HG02571 (cell line): ENCODE measurements around the gene SLC7A10.
"Not testable (repeated sequence)": the region's sequence is repeated elsewhere in the genome, so short reads cannot be mapped to it uniquely, and the experiment has no call there.

ENCODE experiments used
- ATAC-seq: cut with Tn5 transposase; IDR thresholded peaks from one replicate; pipeline ENCODE4 v1.9.1; 2021; ENCODE audit warnings: mild to moderate bottlenecking, moderate library complexity; ENCODE audit not compliant: unreplicated experiment

The SLC7A10 gene

DNA sequence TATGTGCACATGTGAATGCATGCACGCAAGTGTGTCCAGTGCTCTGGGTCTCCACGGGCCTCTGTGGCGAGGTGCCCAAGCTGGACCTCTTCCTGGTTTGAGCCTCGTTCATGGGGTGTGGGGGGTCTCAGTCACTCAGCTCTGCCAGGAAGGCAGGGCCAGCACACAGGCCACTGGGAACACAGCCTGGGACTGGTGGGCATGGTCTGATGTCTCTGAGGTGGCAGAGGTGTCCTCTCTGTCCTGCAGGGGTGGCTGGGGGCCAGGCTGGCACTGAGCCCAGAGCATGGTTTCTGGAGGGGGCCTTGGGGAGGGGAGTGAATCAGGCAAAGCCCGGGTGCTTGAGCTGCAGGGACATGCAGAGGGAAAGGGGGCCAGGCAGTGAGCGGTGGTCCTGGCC, 22.1 kb downstream of the SLC7A10 start:
- no peak for ATAC-seq

DNA sequence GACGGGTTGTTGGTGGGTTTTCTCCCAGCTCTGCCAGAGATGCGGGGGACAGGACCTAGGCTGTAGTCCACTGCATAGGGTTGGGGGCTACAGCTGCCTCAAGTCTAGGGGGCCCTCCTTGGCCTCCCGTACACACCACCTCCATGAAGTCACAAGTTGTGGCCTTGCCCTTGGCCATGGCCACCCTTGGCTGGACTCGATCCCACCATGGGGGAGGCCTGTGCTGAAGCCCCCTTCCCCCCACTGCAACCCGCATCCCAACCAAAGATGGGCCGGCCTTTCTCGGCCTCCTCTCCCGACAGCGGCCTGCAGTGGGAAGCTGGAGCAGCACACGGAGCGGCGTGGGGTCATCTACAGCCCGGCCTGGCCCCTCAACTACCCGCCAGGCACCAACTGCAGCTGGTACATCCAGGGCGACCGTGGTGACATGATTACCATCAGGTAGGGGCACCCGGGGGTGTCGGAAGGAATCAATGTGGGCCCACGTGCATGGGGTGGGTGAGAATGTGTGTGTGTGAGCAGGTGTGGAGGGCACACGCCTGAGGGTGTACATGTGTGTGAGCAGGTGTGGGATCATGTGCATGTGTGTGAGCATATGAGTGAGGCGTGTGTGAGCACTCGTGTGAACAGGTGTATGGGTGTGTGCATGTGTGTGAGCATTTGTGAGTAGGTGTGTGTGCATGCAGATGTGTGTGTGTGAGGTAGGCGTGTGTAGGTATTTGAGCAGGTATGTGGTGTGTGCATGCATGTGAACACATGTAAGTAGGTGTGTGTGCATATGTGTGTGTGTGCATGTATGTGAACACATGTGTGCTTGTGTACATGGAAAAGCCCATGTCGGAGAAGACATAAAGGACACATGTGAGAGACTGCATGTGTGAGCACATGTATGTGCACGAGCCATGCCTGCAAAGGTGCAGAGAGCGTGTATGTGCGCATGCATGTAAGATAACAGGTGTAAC, 22.8 kb downstream of the SLC7A10 start:
- no peak for ATAC-seq

DNA sequence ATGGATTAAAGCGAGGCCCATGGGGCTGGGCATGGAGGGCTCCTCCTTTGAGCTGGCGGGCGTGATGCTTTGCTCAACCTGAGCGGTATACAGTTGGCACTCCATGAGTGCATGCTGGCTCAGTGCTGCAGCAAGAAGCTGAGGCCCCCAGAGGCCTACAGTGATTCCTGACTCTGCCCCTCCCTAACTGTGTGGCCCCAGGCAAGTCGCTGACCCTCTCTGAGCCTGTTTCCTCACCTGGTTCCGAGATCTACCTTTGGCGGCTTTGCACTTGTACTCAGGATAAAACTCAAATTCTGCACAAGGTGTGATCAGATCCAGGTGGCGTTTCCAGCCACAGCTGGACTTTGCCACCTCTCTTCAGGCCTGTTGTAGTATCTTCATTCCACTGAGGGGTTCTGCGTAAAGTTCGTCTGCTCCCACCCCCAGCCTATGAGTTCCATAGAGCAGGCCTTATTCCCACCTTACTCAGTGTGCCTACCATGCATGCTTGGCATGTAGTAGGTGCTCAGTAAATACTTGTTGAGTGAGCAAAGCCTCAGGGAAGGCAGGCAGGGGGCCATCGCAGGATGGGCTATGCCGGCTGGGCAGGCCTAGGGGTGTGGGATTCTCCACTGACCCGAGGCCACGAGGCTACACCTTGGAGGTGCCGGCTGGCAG, 23.6 kb downstream of the SLC7A10 start:
- ATAC-seq, result no peak

DNA sequence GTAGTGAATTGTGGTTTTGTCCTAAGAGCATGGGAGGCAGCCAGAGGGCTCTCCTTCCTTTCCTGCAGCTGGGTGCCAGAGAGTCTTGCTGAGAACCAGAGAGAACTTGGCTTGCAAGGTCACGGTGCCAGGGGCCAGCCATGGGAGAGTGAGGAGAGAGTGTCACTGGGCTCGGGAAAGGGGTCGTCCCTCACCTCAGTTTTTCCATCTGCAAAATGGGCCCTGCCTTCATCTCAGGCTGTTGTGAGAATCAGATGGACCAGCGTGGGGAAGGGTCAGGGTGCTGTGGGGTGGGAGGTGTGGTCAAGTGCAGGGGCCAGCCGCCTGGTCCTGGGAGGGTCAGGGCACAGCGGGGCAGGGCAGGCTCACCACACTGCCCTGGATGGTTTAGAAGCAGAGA, 24.2 kb downstream of the SLC7A10 start:
- no peak for ATAC-seq

DNA sequence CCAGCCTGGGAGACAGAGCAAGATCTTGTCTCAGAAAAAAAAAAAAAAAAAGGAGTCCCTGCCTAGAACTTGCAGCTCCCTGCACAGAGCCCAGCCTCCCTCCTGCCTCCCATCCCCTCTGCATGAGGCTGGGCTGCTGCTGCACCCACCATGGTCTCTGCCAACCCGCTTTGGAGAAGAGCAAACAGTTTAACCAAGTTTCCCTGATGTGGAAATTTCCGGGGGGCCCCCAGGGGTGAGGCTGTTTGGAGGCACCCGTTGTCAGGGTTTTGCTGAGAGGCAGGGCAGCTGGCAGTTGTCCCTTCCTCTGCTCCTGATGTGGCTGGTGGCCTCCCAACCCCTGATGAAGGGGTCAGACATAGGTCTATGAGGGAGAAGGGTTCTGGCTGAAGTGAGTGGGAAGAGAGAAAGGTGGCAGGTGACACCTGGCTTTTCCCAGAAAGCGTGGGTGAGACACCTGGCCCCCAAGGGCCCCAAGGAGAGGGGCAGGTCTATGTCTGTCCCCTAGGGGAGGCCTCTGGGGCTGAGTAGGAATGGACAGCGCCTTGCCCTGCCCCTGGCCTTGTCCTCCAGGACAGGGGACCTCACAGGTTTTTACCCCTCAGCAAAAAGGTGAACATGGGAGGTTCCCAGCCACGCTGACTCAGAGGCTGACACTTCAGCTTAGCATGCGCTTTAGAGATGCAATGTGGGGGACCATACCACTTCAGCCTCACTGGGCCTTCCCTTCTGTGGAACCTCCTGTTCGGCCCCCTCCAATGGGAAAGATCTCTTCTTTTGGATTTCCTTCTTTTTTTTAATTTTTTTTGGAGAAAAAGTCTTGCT, 26.0 kb downstream of the SLC7A10 start:
- ATAC-seq, result no peak

DNA sequence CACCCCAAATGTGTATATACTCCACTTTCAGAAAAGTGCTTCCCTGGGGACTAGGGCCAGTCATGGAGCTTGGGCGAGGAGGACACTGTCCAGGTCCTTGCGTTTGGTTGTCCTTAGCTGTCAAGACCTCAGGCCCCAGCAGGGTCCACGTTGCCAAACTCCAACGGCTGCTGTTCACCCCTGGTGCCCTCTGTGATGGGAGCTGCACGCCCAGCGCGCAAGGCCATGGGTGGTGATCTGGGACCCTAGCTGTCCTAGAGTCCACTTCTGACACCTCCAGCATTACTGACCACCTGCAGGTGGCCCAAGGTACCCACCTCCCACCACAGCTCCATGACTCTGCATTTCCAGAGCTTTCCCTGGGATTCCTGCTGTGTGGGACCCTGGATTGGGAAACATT, 27.5 kb downstream of the SLC7A10 start:
- no peak for ATAC-seq

DNA sequence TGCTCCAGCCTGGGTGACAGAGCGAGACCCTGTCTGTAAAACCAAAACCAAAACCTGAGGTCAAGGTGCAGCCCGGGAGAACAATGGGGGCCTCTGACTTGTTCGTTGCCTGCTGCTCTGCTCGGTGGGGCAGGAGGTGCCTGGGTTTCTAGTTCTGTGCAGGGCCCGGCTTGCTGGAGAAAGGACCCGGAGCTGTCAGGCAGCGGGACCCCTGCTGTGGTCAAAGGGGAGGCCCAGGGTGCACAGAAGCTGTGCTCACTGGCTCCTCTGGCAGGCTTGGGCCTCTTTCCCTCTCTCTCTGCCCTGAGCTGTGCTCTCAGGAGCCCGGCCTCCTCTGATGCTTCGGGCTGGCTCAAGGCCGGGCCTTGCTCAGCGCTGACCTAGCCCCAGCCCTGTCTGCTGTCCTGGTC, 28.1 kb downstream of the SLC7A10 start:
- no peak for ATAC-seq

DNA sequence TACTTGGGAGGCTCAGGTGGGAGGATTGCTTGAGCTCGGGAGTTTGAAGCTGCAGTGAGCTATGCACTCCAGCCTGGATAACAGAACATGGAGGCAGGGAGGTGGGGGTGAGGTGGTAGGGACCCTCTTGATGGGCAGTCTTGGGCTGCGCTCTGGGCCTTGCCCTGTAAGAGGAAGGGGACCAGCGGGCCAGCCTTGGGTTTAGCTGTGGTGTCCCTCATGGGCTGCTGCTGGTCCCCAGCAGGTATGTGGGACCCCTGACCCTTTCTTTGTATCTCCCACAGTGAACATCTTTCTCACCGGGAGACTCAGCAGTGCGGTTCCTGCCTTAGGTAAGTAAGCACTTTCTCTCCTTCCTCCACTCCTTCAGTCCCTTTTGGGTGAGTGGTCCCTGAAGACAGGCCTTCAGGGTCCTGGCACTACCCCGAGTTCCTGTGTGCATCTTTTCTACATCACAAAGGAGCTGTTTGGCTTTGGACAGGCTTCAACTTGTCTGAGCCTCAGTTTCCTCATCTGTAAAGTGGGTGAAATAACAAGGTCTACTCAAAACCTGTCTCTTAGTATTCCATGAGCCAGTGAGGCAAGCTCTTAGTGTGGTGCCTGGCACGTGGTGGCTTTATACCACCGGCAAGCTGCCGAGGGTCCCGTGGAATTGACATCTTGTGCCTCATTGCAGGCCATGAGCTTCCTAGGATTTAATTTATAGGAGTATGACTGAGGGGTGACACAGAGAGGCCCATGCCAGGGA, 29.0 kb downstream of the SLC7A10 start:
- ATAC-seq, result no peak

DNA sequence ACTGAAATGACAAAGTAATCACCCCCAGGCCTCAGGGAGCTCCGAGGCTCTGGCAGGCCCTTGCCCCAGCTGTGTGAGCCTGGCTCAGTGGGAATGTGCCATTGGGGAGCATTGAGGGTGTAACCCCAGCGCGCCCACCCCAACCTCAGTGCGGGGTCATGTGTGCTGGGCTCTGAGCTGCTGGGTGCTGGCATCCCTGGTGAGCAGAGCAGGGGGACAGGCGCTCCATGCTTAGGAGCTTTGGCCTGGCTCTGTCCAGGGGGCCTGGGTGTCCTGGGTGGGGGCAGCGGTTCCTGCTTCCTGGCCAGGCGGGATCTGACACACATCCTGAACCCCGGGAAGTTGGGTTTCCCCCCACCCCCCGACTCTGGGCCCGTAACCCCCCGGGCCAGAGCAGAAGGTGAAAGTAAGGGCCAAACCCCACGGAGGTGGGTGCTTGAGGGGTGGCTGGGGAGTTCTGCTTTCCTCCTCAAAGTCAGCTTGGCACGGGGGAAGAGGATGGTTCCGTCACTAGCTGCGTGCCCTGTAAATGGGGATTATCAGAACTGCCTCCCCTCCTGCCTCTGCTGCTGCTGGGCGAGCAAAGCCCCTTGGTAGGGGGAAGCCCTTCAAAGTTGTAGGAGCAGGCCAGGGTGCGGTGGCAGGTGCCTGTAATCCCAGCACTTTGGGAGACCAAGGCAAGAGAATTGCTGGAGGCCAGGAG, 29.9 kb downstream of the SLC7A10 start:
- no peak for ATAC-seq

DNA sequence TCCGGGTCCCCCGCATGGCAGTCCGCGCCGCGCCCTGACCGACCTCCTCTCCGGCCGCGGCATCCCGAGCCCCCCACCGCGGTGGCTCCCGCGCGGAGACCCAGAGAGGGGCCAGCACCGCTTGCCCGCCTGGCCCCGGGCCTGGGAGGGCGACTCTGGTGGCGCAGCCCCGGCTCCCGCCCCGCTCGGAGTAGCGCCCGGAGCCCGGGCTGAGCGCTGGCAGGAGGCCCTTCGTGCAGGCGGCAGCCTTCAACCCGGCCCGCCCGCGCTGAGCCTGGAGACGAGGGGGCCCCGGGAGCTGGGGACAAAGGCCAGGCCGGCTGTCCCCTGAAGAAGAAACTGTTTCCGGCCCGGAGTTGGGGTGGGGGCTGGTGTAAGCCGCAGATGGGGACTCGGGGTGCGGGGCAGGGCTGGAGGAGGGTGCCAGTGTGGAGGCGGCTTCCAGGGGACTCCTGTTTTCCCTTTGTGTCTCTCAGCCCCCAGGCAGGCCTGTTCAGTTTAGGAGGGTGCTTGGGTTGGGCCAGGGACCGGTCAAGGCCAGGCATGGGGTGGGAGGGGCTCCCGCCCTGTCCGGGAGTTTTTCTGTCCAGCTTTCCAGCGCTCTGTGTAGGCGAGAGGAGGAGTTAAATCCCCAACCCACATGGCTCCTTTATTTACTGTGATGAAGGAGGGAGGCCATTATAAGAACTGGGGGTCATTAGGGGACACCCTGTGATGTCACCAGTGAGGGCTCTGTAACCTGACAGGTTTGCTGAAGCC, 30.6 kb downstream of the SLC7A10 start:
- ATAC-seq, result no peak

DNA sequence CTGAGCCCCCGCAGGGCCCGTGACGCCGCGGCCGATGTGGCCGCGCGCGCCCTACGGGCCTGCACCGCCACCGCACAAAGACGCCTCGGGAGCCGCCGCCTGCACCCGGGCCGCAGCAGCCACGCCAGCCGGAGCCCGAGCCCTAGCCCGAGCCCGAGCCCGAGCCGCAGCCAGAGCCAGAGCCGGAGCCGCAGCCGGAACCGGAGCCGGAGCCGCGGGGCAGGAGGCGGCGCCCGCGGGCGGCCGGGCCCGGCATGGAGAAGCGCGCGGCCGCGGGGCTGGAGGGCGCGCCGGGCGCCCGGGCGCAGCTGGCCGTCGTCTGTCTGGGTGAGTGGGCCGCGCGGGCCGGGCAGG, 31.1 kb downstream of the SLC7A10 start:
- ATAC-seq, result no peak

DNA sequence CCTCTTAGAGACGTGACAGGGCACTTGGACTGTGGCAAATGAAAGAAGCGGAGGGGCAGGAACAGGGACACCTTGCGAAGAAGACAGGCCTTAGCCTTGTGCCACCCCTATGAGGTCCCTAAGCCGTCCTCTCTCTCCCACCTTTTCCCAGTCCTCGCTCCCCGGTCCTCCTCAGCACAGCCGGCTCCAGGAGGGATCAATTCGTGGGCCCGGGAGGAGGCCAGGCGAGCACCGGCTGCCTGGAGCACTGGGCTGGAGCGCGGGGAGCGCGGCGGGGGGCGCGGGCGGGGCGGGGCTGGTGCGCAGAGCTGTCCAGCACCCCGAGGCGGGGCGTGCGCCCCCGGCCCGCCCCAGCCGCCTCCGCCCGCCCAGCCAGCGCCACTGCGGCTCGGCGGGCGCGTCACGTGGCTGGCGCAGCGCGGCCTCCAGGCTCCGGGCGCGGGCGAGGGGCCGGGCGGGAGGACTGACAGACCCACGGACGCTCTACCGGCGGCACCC, 31.7 kb downstream of the SLC7A10 start, which contains the start of gene LRP3:
LRP3 (plus strand) TSS at position 466 of the 498 bp plus-strand sequence. CDS start 456 bp downstream, outside the sequence.
- ATAC-seq, result no peak

DNA sequence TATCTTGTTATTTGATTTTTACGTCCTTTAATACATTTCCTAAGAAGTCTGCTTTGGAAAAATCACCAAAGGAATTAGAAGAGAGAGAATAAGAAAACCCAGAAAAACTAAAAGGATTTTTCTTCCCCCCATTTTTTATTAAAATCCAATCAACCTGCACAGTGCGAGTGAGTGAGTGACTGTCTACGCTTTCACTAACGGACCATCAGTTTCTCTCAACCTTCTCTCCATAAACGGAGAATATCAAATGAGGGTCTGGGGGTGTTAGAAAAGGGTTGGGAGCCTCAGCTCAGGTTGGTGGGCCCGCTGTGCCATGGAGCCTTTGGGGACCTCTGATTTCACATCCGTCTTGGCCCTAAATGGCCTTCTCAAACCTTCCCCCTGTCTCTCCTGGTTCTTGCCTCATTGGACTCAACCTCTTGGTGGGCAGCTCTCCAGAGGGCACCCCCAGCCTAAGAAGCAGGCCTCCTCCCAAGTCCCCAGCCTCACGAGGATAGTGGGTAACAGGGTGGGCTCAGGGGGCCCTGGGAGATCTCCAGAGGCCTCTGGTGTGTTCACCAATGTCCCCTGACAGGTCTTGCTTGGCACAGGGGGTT, 32.3 kb downstream of the SLC7A10 start:
- ATAC-seq, result no peak

DNA sequence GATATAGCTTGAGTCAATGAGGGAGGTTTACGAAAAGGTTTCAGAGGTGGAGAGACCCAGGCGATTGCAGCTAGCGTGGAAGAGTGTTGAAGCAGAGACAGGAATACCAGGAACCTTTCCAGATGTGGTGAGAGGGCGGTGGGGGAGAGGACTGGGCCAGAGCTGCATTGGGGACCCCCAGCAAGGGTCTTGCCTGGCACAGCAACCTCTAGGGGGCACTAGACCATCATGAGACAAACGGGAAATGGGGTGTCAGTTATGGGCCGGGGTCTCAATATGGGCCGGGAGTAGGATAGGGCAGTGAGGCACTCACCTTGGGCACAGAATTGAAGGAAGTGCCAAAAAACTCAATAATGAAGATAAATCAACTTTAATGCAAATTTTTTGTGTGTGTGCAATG, 33.6 kb downstream of the SLC7A10 start:
- ATAC-seq, result no peak

DNA sequence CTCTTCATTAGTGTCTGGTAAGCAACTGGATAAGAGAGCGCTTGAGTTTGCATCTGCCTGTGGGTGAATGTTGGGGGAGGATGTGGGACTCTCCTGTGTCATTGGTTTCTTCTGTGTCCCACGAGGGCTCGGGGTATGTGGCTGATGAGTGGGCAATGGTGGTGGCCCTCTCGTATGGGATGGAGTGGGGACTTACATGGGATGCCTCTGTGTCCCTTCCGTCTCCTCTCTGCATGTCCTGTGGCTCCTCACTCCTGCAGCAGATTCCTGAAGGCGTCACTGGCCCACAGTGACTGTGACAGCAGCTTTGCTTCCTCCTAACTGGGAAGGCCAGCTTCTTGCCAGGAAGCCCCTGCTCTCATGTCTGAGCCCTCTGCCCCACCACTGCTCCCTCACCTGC, 34.1 kb downstream of the SLC7A10 start:
- no peak for ATAC-seq

DNA sequence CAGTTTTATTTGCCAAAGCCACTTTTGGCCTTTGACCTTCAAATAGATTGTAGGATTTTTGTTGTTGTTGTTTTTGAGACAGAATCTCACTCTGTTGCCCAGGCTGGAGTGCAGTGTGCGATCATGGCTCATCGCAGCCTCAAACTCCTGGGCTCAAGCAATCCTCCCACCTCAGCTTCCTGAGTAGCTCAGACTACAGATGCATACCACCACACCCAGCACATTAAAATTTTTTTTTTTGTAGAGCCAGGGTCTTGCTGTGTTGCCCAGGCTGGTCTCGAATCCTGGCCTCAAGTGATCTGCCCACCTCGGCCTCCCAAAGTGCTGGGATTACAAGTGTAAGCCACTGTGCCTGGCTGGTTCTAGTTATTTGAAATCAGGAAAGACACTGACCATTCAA, 34.6 kb downstream of the SLC7A10 start:
- not testable (repeated sequence) for ATAC-seq

DNA sequence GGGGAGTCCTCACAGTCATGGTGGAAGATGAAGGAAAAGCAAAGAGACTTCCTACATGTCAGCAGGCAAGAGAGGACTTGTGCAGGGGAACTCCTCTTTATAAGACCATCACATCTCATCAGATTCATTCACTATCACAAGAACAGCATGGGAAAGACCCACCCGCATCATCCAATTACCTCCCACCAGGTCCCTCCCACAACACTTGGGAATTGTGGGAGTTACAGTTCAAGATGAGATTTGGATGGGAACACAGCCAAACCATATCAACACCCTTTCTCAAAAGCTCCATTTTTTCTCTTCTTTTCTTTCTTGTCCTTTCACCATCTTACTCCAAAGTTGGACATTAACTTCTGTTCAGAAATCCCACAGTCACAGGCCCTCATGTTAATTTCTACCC, 36.2 kb downstream of the SLC7A10 start:
- ATAC-seq, result no peak

DNA sequence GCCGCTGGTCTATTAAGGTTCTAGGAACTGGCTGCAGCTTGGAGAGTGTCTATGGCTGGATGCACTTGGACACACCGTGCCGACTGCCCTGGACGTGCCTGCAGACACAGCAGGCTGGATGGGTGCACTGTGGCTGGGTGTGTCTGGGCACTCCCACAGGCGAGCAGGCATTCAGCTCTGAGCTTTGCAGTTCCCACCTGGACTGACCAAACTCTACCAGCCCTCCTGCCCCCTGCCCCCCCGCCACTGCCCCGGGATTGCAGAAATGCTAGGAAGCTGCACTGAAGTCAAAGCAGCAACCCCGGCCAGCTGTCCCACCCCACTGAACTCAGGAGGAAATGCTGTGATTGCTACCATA, 38.5 kb downstream of the SLC7A10 start:
- ATAC-seq, result no peak
